GM18498 (cell line): ENCODE measurements around the gene PCDH9.
"Not testable (repeated sequence)": the region's sequence is repeated elsewhere in the genome, so short reads cannot be mapped to it uniquely, and the experiment has no call there.

ENCODE experiments used
- ATAC-seq: cut with Tn5 transposase; IDR thresholded peaks from one replicate; pipeline ENCODE4 v1.9.1; 2021; ENCODE audit warnings: mild to moderate bottlenecking, moderate library complexity; ENCODE audit not compliant: unreplicated experiment

Gene PCDH9

DNA sequence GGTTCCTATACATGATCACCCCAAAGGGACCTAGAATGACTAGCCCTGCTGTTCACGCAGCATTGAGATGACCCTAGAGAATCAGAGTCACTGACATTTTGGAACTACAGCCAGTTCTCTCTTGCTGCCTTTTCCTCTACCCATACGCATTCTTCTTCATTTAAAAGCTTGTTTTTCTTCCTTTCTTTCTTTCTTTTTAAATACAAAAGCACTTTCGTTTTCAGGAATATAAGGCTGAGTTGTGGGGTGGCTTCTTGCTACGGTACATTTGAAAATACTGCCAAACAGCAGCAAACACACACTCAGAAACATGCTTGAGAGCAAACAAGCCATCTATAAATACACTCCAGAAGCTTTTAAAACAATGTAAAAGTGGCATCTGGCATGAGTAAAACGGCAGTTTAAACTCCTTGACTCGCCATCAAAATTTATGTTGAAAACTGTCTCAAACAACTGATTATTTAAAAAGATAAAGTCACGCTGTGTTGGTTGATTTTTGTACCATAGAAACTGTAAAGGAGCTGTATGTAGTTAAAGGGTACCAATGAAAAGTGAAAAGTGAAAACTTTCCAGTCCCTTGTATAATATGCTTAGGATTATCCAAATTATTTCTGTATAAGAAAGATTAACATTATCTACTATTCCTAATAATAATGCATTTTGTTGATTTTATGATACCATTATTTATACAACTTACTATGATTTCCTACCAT lies 95.6 kb downstream of the PCDH9 start:
- ATAC-seq: peak; percentile 62

DNA sequence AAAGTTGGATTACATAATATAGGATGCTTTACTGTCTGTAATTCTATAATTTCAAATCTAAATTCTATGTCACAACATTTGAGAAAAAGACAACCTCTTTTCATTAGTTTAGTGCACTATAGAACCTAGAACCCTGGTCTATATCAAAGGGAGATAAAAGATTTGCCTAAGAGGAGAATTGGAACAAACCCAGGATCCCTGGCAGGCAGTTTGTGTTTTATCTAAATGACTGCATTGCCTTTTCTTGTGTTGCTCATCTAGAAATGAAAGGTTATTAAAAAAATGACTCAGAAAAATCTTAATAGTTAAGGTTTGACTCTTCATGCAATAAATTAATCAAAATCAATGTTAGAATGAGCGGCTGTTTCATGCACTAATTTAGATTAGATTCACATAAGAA lies 96.7 kb downstream of the PCDH9 start:
- no peak for ATAC-seq

DNA sequence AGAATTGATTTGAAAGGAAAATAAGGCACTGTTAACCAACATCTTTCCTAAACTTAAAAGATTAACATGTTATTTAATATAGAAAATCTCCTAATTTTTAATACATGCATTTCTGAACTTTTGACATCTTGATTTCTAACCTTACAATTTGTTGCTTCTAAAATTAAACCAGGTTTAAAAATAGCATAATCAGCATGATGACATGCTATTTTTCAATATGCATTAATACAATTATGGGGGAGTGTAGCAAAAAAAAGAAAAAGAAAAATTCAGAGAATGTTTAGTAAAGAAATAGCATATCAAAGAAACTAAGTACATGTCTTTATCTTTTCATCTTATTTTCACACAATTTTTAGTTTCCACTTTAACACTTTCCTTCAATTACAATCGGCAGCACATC lies 98.7 kb downstream of the PCDH9 start:
- ATAC-seq: no peak

- ATAC-seq: no peak
These were observed 99.7 kb downstream of the PCDH9 start for GRCh38 chr13:67130444-67130843.

GRCh38 chr13:67128136-67128535 lies 102.0 kb downstream of the PCDH9 start:
- ATAC-seq: no peak

DNA sequence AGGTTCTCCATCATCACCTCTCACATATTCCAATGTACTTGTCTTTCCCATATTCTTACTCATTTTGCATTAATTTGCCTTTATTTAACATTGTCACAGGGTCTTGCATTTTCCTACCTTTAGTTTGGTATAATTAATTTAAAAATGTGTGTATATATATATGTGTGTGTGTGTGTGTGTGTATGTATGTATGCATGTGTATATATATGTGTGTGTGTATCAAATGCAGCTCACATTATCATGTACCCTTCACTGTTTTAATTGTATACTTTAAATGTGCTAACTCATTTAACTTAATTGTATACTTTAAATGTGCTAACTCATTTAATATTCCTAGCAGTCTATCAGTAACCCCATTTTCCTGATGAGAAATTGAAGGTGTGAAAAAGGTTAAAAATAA lies 104.5 kb downstream of the PCDH9 start:
- no peak for ATAC-seq

DNA sequence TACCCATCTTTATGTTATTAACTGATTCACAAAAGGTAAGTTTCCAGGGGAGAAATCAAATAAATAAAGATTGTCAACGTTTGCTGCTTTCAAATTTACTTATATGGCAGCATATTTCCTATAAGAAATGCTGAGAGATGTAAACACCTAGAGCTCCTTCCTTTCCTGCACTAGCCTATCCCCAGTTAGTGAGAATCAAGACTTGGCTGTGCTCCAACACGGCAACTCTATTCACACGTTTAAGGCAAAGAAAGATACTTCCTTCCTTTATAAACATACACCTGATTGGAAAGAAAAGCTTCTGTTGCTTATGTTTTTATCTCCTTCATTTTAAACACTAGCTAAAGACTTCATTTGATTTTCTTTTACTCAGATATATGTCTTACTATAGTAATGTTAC lies 107.0 kb downstream of the PCDH9 start:
- ATAC-seq: no peak

- no peak for ATAC-seq
These were observed 107.9 kb downstream of the PCDH9 start for GRCh38 chr13:67122251-67122650.

DNA sequence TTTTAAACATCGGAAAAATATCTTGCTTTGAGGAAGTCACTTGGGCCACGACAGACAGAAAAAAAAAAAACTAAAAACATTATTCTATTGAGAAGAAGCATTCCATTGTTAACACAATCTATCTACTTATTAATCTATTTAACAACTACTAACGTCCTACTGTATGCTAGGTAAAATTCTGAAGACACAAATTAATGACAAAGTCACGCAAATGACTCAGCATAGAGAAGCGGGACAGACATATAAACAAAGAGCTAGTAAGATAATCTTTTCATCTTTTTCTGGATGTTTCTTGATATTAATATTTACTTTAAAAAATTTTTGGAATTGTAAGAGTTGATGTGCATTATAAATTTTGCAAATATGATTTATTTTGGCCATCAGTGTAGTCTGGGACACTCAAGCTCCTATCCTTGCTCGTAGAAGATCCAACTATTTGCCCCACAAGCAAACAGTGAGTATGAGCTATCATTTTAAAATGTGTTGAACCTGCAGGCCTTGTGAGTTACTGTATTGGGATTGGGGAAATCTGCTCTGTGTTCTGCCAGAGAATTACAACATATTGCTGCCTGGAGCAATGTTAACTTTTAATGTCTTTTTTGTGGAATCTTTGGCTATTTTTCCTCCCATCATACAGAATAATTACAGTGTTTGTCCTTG lies 109.1 kb downstream of the PCDH9 start:
- no peak for ATAC-seq

DNA sequence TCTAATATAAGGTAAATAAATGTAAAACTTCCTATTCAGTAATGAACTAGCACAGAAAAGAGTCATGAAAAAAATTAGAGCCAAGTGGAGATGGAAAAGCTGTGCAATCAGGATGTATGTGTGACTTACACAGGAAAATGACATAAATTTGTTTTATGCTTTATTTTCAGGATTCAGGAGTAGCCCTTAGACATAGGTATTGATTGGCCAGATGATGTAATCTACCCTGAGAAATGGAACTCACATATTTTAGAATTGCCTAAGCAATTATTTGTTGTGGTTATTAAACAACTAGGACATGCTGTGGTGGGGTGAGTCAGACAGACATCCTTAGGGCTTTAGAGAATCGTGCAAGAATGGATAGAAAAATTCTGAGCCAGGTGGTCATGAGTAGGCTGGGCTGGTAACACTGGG lies 110.6 kb downstream of the PCDH9 start:
- no peak for ATAC-seq

GRCh38 chr13:67118277-67118676 lies 111.9 kb downstream of the PCDH9 start:
- no peak for ATAC-seq

DNA sequence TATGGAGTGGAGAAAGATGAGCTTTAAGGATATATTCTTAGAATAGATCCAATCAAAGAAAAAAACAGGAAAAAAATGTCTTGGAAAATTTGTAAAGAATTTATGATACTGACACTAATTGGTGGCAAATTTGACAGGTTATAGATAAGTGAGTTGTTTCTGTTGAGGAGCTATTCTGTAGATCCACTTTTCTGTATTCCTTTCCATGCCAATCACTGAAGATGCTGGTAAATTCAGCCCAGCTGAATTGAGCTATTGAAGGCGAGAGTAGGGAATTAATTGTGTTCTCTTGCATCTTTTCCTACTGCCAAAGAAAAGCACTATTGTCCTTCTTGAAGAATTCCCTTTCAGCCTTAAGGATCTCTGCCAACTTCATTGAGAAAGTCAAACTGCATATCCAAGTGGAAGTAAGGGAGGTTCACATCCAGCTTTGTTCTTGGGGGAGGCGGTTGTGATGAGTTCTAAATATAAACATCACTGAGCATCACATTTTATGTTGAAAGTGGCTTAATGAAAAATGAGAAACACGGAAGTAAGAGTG lies 113.1 kb downstream of the PCDH9 start:
- no peak for ATAC-seq

GRCh38 chr13:67107979-67108378 lies 122.2 kb downstream of the PCDH9 start:
- no peak for ATAC-seq

- ATAC-seq: no peak
These were observed 123.6 kb downstream of the PCDH9 start for GRCh38 chr13:67106502-67107057.

DNA sequence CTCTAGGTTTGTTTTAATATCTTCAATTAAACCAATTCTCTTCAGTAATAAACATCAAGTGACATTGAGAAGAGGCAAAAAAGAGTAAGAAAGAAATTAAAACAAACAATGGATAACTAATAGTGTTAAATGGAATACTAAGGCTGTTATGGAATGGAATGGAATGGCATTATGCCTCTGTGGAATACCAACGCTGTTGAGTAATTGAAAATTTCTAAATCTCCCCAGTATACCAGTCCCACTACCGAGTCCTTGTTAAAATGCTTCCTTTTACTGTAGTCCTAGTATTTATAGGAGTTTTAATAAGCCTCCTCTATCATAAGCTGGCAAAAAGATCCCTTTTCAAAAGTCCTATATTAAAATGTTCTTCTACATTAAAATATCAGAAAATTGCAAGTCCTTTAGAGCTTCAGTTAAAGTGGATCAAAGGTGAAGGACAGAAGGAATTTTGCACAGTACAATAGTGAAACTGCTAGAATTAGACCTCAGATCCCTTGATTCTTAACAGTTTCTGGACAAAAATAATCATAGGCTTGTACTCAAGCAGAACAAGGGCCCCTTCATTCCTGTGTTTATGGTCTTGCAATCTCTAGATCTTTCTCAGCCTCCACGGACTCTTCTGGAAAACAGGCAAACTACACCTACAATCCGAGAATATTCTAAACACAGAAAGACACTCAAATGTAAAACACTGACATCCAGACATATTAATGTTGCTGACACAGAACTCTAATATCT lies 128.2 kb downstream of the PCDH9 start:
- ATAC-seq: no peak

GRCh38 chr13:67100730-67101129 lies 129.4 kb downstream of the PCDH9 start:
- ATAC-seq: no peak

- ATAC-seq: no peak
These were observed 130.6 kb downstream of the PCDH9 start for GRCh38 chr13:67099494-67099893.

GRCh38 chr13:67097892-67098452 lies 132.2 kb downstream of the PCDH9 start:
- no peak for ATAC-seq

- ATAC-seq: not testable (repeated sequence)
These were observed 133.2 kb downstream of the PCDH9 start for GRCh38 chr13:67096893-67097292.

- no peak for ATAC-seq
These were observed 133.7 kb downstream of the PCDH9 start for GRCh38 chr13:67096418-67096817.

- ATAC-seq: no peak
These were observed 134.5 kb downstream of the PCDH9 start for GRCh38 chr13:67095621-67096020.
